Neuronal stem cell (in vitro differentiated cells): ENCODE data around the gene EIF3M.
"Not testable (repeated sequence)": the region's sequence is repeated elsewhere in the genome, so short reads cannot be mapped to it uniquely, and the experiment has no call there.

Experiments
- DNase-seq: peaks from one replicate; pipeline ENCODE4 v3.0.0-alpha.2; 2013; ENCODE audit warnings: low spot score
- H2AFZ ChIP-seq: one replicate; pipeline ENCODE4 v1.6.1; 2013; ENCODE audit warnings: mild to moderate bottlenecking, low read length, inconsistent platforms
- H2AK5ac ChIP-seq: 2 replicates; pipeline ENCODE4 v1.6.1; 2013; ENCODE audit warnings: low read depth, mild to moderate bottlenecking, inconsistent platforms, low read length, moderate library complexity, mixed read lengths
- H2BK120ac ChIP-seq: 2 replicates; pipeline ENCODE4 v1.6.1; 2013; ENCODE audit warnings: low read depth, mild to moderate bottlenecking, inconsistent platforms, low read length, moderate library complexity, mixed read lengths
- H2BK12ac ChIP-seq: one replicate; pipeline ENCODE4 v1.6.1; 2013; ENCODE audit warnings: low read length, inconsistent platforms
- H2BK15ac ChIP-seq: 2 replicates; pipeline ENCODE4 v1.6.1; 2013; ENCODE audit warnings: mild to moderate bottlenecking, low read length, inconsistent platforms, mixed read lengths
- H2BK5ac ChIP-seq: one replicate; pipeline ENCODE4 v1.6.1; 2013; ENCODE audit warnings: inconsistent platforms, mild to moderate bottlenecking, low read length, moderate library complexity
- H3K14ac ChIP-seq: one replicate; pipeline ENCODE4 v1.6.1; 2013; ENCODE audit warnings: low read length, inconsistent platforms
- H3K18ac ChIP-seq: 2 replicates; pipeline ENCODE4 v1.6.1; 2013; ENCODE audit warnings: low read length, inconsistent platforms
- H3K23ac ChIP-seq: 2 replicates; pipeline ENCODE4 v1.6.1; 2013; ENCODE audit warnings: low read depth, mild to moderate bottlenecking, mixed read lengths, low read length, inconsistent platforms; ENCODE audit not compliant: poor library complexity
- H3K27ac ChIP-seq: replicated peaks from 3 replicates; pipeline ENCODE4 v1.5.1; 2013; ENCODE audit warnings: low read length, inconsistent platforms
- H3K27me3 ChIP-seq, 3 experiments: 2 replicates each; pipeline ENCODE4 v1.6.1; 2013; ENCODE audit warnings: low read length in 3 of 3, mild to moderate bottlenecking in 2 of 3, inconsistent platforms in 1 of 3, low read depth in 1 of 3, mixed read lengths in 1 of 3, moderate library complexity in 1 of 3; ENCODE audit not compliant: control insufficient read depth in 3 of 3, insufficient read depth in 3 of 3
- H3K36me3 ChIP-seq, 2 donors: replicated peaks in 1 of 2; 2 replicates each; pipeline ENCODE4 v1.6.1; 2013; ENCODE audit warnings: low read length in 2 of 2; ENCODE audit not compliant: control insufficient read depth in 2 of 2, insufficient read depth in 2 of 2
- H3K4ac ChIP-seq: 2 replicates; pipeline ENCODE4 v1.6.1; 2013; ENCODE audit warnings: inconsistent platforms, mild to moderate bottlenecking, low read length, moderate library complexity
- H3K4me1 ChIP-seq, 2 donors: 1 replicate in 1 of 2; 2 replicates in 1 of 2; pipeline ENCODE4 v1.6.1; 2013; ENCODE audit warnings: low read length in 2 of 2, low read depth in 1 of 2; ENCODE audit not compliant: control insufficient read depth in 2 of 2, insufficient read depth in 1 of 2
- H3K4me2 ChIP-seq: one replicate; pipeline ENCODE4 v1.6.1; 2013; ENCODE audit warnings: mild to moderate bottlenecking, low read length, inconsistent platforms; ENCODE audit not compliant: insufficient read depth, poor library complexity, severe bottlenecking
- H3K4me3 ChIP-seq, 2 donors: 2 replicates each; pipeline ENCODE4 v1.5.1; 2013; ENCODE audit warnings: low read length in 2 of 2, mild to moderate bottlenecking in 2 of 2, inconsistent platforms in 1 of 2, moderate library complexity in 1 of 2
- H3K79me1 ChIP-seq: one replicate; pipeline ENCODE4 v1.6.1; 2013; ENCODE audit warnings: low read depth, mild to moderate bottlenecking, inconsistent platforms, low read length, moderate library complexity
- H3K9ac ChIP-seq: one replicate; pipeline ENCODE4 v1.6.1; 2013; ENCODE audit warnings: mild to moderate bottlenecking, low read depth, low read length, inconsistent platforms; ENCODE audit not compliant: poor library complexity
- H3K9me3 ChIP-seq, 2 donors: replicated peaks in 1 of 2; 2 replicates each; pipeline versions ENCODE3 to v1.6.1; 2013; ENCODE audit warnings: low read length in 2 of 2, mild to moderate bottlenecking in 2 of 2, inconsistent platforms in 1 of 2, low read depth in 1 of 2, mixed read lengths in 1 of 2, moderate library complexity in 1 of 2; ENCODE audit not compliant: control insufficient read depth in 2 of 2, insufficient read depth in 1 of 2
- H4K8ac ChIP-seq: one replicate; pipeline ENCODE4 v1.6.1; 2013; ENCODE audit warnings: low read depth, mild to moderate bottlenecking, inconsistent platforms, low read length, moderate library complexity
- H4K91ac ChIP-seq: one replicate; pipeline ENCODE4 v1.6.1; 2013; ENCODE audit warnings: low read length, low read depth, mild to moderate bottlenecking, inconsistent platforms; ENCODE audit not compliant: poor library complexity
- WGBS, 2 donors: extraction: QIAGEN DNeasy Blood & Tissue Kit; methylation state at CpG; one replicate each; pipeline ENCODE4 v1.1.7; 2013; ENCODE audit warnings: missing lambda C conversion rate in 2 of 2, mixed read lengths in 1 of 2; ENCODE audit not compliant: insufficient read length in 2 of 2, insufficient replicate concordance in 1 of 2; ENCODE audit errors: extremely low coverage in 2 of 2; 5-methylcytosine and 5-hydroxymethylcytosine counted together

The EIF3M gene

GRCh38 chr11:32586576-32587190 lies 3.1 kb downstream of the EIF3M start:
- Histone ChIP-seq H3K27ac (no peak overlapping the region), H3K23ac (no peak overlapping the region), H3K4me3 (no peak overlapping the region), H3K4me1 (peaks cover 3% of the 10 kb centered on the region in 2 donors), H3K79me1 (peaks cover 3% of the 10 kb centered on the region), H3K27me3 (no peaks in the 10 kb centered on the region), H2BK12ac (no peak overlapping the region), H3K14ac (no peak overlapping the region), H2AK5ac (no peak overlapping the region), H3K4me2 (no peak overlapping the region), H2AFZ (no peak overlapping the region), H3K9me3 (no peaks in the 10 kb centered on the region), H2BK120ac (no peak overlapping the region), H2BK5ac (no peak overlapping the region), H4K91ac (no peak overlapping the region), H2BK15ac (no peak overlapping the region), H3K18ac (no peak overlapping the region), H3K36me3 (peaks cover 12 to 59% of the 10 kb centered on the region in 2 donors), H3K9ac (no peak overlapping the region), H4K8ac (no peak overlapping the region), H3K4ac (no peak overlapping the region)
- DNase-seq: no peak
- WGBS, 2 donors: no CpG with 5 or more reads among the region's 4 CpGs

- Histone ChIP-seq H3K23ac (no peak overlapping the region), H3K4ac (no peak overlapping the region), H3K4me3 (no peak overlapping the region), H4K8ac (no peak overlapping the region), H3K18ac (no peak overlapping the region), H2BK120ac (no peak overlapping the region), H2BK12ac (no peak overlapping the region), H3K4me2 (no peak overlapping the region), H2BK15ac (no peak overlapping the region), H2BK5ac (no peak overlapping the region), H3K9me3 (no peaks in the 10 kb centered on the region), H4K91ac (no peak overlapping the region), H3K27me3 (no peaks in the 10 kb centered on the region), H3K36me3 (peaks cover 22 to 99% of the 10 kb centered on the region in 2 donors), H3K4me1 (peaks cover 0 to 2% of the 10 kb centered on the region in 2 donors), H2AFZ (no peak overlapping the region), H3K14ac (no peak overlapping the region), H3K27ac (no peak overlapping the region), H2AK5ac (no peak overlapping the region), H3K79me1 (no peaks in the 10 kb centered on the region), H3K9ac (no peak overlapping the region)
- DNase-seq: no peak
Observed at GRCh38 chr11:32594272-32594671, 10.6 kb downstream of the EIF3M start.

GRCh38 chr11:32596114-32596513 lies 12.5 kb downstream of the EIF3M start:
- not testable (repeated sequence) for H3K27ac ChIP-seq, H2BK15ac ChIP-seq, H3K23ac ChIP-seq, H3K27me3 ChIP-seq, H4K91ac ChIP-seq, H3K9ac ChIP-seq, H3K4me3 ChIP-seq, H2BK5ac ChIP-seq, H2BK120ac ChIP-seq, H4K8ac ChIP-seq, H3K14ac ChIP-seq, H3K4ac ChIP-seq, H3K9me3 ChIP-seq, H3K4me1 ChIP-seq, H3K79me1 ChIP-seq, H3K4me2 ChIP-seq, H2AK5ac ChIP-seq, DNase-seq, H2AFZ ChIP-seq, H2BK12ac ChIP-seq, H3K18ac ChIP-seq
- no CpG with 5 or more reads among the region's 14 CpGs for WGBS, 2 donors
- peaks cover 16 to 99% of the 10 kb centered on the region in 2 donors for H3K36me3 ChIP-seq

- Histone ChIP-seq H3K4ac (no peak overlapping the region), H3K4me2 (no peak overlapping the region), H4K91ac (no peak overlapping the region), H2BK12ac (no peak overlapping the region), H3K27me3 (no peaks in the 10 kb centered on the region), H2BK120ac (no peak overlapping the region), H2BK5ac (no peak overlapping the region), H3K18ac (no peak overlapping the region), H2AFZ (no peak overlapping the region), H3K23ac (no peak overlapping the region), H3K27ac (no peak overlapping the region), H3K79me1 (no peaks in the 10 kb centered on the region), H3K4me1 (peaks cover 0 to 2% of the 10 kb centered on the region in 2 donors), H3K9me3 (no peaks in the 10 kb centered on the region), H2AK5ac (no peak overlapping the region), H3K4me3 (no peak overlapping the region), H3K14ac (no peak overlapping the region), H4K8ac (no peak overlapping the region), H2BK15ac (no peak overlapping the region), H3K36me3 (peaks cover 6 to 99% of the 10 kb centered on the region in 2 donors), H3K9ac (no peak overlapping the region)
- WGBS, 2 donors: no CpG with 5 or more reads among the region's 1 CpG
- DNase-seq: peak; percentile 40
Observed at GRCh38 chr11:32597921-32598320, 14.3 kb downstream of the EIF3M start.
